Measurements from ENCODE around the gene PACSIN2. TPM values are rescaled to one million over a fixed set of nuclear protein-coding genes. Genes with fewer than 3 reads are reported as not detected.

Gene PACSIN2, protein sequence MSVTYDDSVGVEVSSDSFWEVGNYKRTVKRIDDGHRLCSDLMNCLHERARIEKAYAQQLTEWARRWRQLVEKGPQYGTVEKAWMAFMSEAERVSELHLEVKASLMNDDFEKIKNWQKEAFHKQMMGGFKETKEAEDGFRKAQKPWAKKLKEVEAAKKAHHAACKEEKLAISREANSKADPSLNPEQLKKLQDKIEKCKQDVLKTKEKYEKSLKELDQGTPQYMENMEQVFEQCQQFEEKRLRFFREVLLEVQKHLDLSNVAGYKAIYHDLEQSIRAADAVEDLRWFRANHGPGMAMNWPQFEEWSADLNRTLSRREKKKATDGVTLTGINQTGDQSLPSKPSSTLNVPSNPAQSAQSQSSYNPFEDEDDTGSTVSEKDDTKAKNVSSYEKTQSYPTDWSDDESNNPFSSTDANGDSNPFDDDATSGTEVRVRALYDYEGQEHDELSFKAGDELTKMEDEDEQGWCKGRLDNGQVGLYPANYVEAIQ
- total RNA-seq: 48.2 and 103 TPM in 2 replicates

GRCh38 chr22:43014869-43015676 lies at the start of gene PACSIN2:
Gene PACSIN2, minus strand, starts transcription at chr22:43015149. Its CDS starts 103,069 bp downstream, at chr22:42912080.

GRCh38 chr22:42856865-42857704 lies 157.9 kb downstream of the PACSIN2 start, which contains the start of gene ARFGAP3:
Gene ARFGAP3, minus strand, starts transcription at chr22:42857273. Its CDS starts 91 bp downstream, at chr22:42857182.

Other genes starting within 250 kb of the PACSIN2 start
- gene ARFGAP3, start 157.9 kb downstream of the PACSIN2 start, total RNA-seq: 42.6 and 60.3 TPM in 2 replicates
- gene TTLL1, start 74.2 kb upstream of the PACSIN2 start, total RNA-seq: 7.1 and 14.0 TPM in 2 replicates
- gene BIK, start 95.6 kb upstream of the PACSIN2 start, total RNA-seq: 2.0 and 2.3 TPM in 2 replicates
- 7.1 and 9.0 TPM in 2 replicates for gene MCAT, start 128.2 kb upstream of the PACSIN2 start, total RNA-seq
- 219 and 415 TPM in 2 replicates for gene TSPO, start 136.4 kb upstream of the PACSIN2 start, total RNA-seq
- gene TTLL12, start 172.0 kb upstream of the PACSIN2 start, total RNA-seq: 17.0 and 21.5 TPM in 2 replicates

Data from bladder microvascular endothelial cell (primary cell).